ENCODE results near the gene CFAP100. TPM values are rescaled to one million over a fixed set of nuclear protein-coding genes. Genes with fewer than 3 reads are reported as not detected.

The CFAP100 gene
- total RNA-seq, 2 experiments from 2014 or later = not detected

- H3K4me3 Mint-ChIP-seq = no peak overlapping the region
- peaks cover 3% of the 10 kb centered on the region for H3K4me1 Mint-ChIP-seq (ENCODE audit: low read depth)
- ChIA-PET POLR2A (no interaction called here), CTCF (no interaction called here)
- H3K36me3 Mint-ChIP-seq = no peaks in the 10 kb centered on the region
- no peak for DNase-seq
- peaks cover 53% of the 10 kb centered on the region for H3K27me3 Mint-ChIP-seq
- no peak overlapping the region for H3K27ac Mint-ChIP-seq
- intact Hi-C loops (cut with micrococcal nuclease) = no loop called here
- H3K9me3 Mint-ChIP-seq = no peaks in the 10 kb centered on the region
Measured at GRCh38 chr3:126390201-126390600, 4.5 kb upstream of the CFAP100 start.

DNA sequence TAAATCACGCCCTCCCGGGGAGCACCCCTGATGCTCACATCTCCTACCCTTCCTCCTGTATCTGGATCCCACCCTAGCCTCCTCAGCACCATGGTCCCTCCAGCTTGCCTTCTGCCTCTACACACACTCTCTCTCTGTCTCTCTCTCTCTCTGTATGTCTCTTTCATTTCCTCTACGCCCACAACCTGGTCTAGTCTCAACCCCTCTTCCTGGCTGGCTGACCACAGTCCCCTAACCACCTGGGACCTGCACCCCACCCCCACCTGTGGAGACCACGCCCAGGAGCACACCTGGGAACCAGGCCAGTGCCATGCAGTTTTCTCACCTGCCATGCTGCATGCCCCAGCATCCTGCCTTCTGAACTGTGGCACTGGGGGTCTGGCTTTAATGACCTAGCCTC, 4.0 kb upstream of the CFAP100 start:
- POLR2A ChIA-PET = no interaction called here
- H3K4me3 Mint-ChIP-seq = no peak overlapping the region
- no peak for DNase-seq
- no peaks in the 10 kb centered on the region for H3K36me3 Mint-ChIP-seq
- H3K9me3 Mint-ChIP-seq = no peaks in the 10 kb centered on the region
- peaks cover 3% of the 10 kb centered on the region for H3K4me1 Mint-ChIP-seq (ENCODE audit: low read depth)
- H3K27me3 Mint-ChIP-seq = peaks cover 55% of the 10 kb centered on the region
- intact Hi-C loops (cut with micrococcal nuclease) = no loop called here
- CTCF ChIA-PET = no interaction called here
- no peak overlapping the region for H3K27ac Mint-ChIP-seq

- intact Hi-C loops (cut with micrococcal nuclease) = no loop called here
- CTCF ChIA-PET = interaction anchor here (1.4 kb wide), 1 partner anchor 463 kb away, joined by 5 read pairs; no protein-coding TSS in a partner anchor
- H3K4me3 Mint-ChIP-seq = no peak overlapping the region
Measured at GRCh38 chr3:126391631-126392030, 3.1 kb upstream of the CFAP100 start.

GRCh38 chr3:126392246-126392645, 2.5 kb upstream of the CFAP100 start:
- intact Hi-C loops (cut with micrococcal nuclease) = no loop called here
- Mint-ChIP-seq H3K4me1 (ENCODE audit: low read depth) (peaks cover 3% of the 10 kb centered on the region), H3K4me3 (no peak overlapping the region), H3K36me3 (no peaks in the 10 kb centered on the region), H3K9me3 (no peaks in the 10 kb centered on the region), H3K27ac (no peak overlapping the region), H3K27me3 (peaks cover 54% of the 10 kb centered on the region)
- no peak for DNase-seq
- POLR2A ChIA-PET = no interaction called here
- CTCF ChIA-PET = interaction anchor here (0.9 to 1.4 kb wide), 2 partner anchors 50 to 463 kb away, joined by 3 to 5 read pairs; no protein-coding TSS in a partner anchor

More at GRCh38 chr3:126391631-126392030, 3.1 kb upstream of the CFAP100 start:
- DNase-seq = no peak
- Mint-ChIP-seq H3K27ac (no peak overlapping the region), H3K9me3 (no peaks in the 10 kb centered on the region), H3K36me3 (no peaks in the 10 kb centered on the region), H3K4me1 (ENCODE audit: low read depth) (peaks cover 3% of the 10 kb centered on the region), H3K27me3 (peaks cover 55% of the 10 kb centered on the region)
- POLR2A ChIA-PET = no interaction called here

DNA sequence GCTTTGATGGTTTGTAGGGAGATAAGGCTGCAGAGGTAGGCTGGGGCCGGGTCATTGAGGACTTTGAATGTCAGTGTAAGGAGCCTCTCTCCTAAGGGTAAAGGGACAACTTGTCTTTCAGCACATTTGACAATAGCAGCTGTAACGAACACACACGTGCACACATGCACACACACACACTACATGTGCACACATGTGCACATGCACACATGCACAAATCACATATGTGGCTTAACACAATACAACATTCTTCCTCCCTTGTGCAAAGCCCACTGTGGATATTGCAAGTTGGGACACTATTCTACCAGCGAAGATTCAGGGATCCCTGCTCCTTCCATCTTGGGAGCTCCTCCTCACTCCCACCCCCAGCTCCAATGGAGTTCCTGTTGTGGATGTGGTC, 1.1 kb upstream of the CFAP100 start:
- no peaks in the 10 kb centered on the region for H3K36me3 Mint-ChIP-seq
- intact Hi-C loops (cut with micrococcal nuclease) = no loop called here
- H3K4me3 Mint-ChIP-seq = no peak overlapping the region
- peaks cover 48% of the 10 kb centered on the region for H3K27me3 Mint-ChIP-seq
- CTCF ChIA-PET = interaction anchor here (0.6 to 1.6 kb wide), 2 partner anchors 34 to 260 kb away, joined by 3 read pairs; no protein-coding TSS in a partner anchor
- no peak overlapping the region for H3K27ac Mint-ChIP-seq
- H3K9me3 Mint-ChIP-seq = no peaks in the 10 kb centered on the region
- POLR2A ChIA-PET = no interaction called here
- DNase-seq = no peak
- H3K4me1 Mint-ChIP-seq (ENCODE audit: low read depth) = peaks cover 3% of the 10 kb centered on the region

DNA sequence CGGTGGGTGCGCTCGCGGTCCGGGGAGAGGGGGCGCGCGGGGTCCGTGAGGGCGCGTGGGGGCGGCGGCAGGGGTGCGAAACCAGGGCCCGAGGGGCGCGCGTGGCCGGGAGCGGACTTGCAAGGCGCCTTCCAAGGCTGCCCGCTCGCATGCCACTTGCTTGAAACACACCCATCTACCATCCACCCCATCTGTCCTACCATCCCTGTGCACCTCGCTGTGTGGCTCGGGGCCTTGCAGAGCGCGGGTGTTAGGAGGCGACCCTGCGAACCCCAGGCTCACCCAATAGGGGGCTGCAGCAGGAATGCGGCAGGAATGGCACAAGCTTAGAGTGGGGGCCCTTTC, 240 bp downstream of the CFAP100 start:
- Mint-ChIP-seq H3K36me3 (no peaks in the 10 kb centered on the region), H3K27ac (no peak overlapping the region), H3K9me3 (no peaks in the 10 kb centered on the region), H3K4me1 (ENCODE audit: low read depth) (no peaks in the 10 kb centered on the region), H3K4me3 (no peak overlapping the region), H3K27me3 (peaks cover 40% of the 10 kb centered on the region)
- DNase-seq = no peak
- intact Hi-C loops (cut with micrococcal nuclease) = no loop called here
- ChIA-PET POLR2A (no interaction called here), CTCF (no interaction called here)

DNA sequence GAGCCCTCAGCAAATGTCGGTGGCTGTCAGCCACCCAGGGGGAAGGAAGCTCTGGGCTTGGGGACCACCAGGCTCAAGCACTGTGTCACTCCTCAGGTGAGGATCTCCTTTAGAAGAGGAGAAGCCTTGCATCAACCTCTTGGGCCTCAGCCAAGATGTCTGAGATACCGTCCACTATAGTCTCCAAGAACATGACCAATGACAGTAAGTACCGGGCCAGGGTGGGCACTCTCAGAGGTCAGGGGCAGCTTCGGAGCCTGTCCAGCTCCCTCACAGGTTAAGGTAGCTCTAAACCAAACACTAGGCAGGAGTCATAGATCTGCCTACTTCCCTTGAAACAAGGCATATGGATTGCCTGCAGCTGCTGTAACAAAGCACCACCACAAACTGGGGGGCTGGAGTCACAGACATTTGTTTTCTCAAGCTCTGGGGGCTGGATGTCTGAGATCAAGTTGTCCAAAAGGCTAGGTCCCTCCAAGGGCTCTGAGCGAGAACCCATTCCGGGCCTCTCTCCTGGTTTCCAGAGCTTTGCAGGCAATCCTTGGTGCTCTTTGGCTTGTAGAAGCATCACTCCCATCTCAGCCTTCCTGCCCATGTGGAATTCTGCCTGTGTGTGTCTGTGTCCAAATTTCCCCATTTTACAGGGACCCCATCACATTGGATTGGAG, 1.3 kb downstream of the CFAP100 start:
- Mint-ChIP-seq H3K27me3 (peaks cover 35% of the 10 kb centered on the region), H3K4me1 (ENCODE audit: low read depth) (no peaks in the 10 kb centered on the region), H3K27ac (no peak overlapping the region), H3K4me3 (no peak overlapping the region), H3K36me3 (no peaks in the 10 kb centered on the region), H3K9me3 (no peaks in the 10 kb centered on the region)
- intact Hi-C loops (cut with micrococcal nuclease) = no loop called here
- CTCF ChIA-PET = no interaction called here
- POLR2A ChIA-PET = no interaction called here
- DNase-seq = no peak

DNA sequence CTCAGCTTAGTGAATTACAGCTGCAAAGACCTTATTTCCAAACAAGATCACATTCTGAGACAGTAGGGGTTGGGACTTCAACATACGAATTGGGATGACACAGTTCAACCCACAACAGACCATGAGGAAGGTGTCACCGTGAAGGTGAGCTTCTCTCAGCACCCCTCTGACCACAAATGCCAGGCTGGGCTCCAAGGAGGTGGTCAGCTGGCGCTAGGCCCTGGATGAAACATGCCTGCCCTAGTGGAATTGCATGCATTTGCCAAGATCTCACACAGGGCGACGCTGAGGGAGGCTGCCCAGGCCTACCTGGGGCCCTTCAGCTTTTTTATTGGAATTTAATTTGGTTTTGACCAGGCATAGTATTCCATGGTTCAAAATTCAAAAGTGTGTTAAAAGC, 1.8 kb downstream of the CFAP100 start:
- ChIA-PET POLR2A (no interaction called here), CTCF (interaction anchor here (0.7 kb wide), 1 partner anchor 263 kb away, joined by 3 read pairs; no protein-coding TSS in a partner anchor)

DNA sequence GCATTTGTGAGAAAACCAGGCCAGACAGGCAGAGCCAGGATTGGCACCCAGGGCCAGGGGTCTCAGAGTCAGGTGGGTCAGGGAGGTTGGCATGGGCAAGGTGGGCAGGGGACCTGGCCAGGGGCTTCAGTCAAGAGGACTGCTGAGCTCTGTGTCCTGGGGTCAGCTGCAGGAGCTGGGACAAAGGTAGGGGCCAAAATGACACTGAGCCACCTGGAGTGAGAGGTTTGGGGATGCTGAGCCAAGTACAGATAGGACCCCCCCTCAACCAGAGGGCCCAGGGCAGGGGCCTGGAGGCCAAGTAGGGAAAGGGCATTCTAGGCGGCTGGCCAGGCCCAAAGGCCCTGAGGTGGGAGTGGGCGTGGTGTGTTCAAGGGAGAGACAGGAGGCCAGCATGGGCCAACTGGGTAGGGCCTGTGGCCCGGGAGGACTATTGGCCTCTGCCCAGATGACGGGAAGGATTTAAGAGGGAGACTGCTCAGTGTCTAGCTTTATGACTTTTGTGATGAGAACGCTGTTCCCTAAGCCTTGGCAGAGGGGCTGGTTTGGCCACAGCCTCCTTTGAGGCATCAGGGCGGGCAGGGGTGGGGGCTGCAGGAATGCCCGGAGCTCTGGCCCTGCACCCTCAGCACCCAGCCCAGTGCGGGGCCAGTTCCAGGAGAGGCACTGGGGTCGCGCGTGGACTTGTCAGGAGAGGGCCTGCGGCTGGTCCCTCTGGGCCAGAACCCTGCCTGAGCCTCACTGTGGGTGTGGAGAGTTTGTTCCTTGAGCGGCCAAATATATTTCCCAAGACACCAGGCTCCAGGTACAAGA, 3.1 kb downstream of the CFAP100 start:
- Mint-ChIP-seq H3K27ac (no peak overlapping the region), H3K9me3 (no peaks in the 10 kb centered on the region), H3K4me1 (ENCODE audit: low read depth) (no peaks in the 10 kb centered on the region), H3K36me3 (no peaks in the 10 kb centered on the region), H3K4me3 (no peak overlapping the region), H3K27me3 (peaks cover 27% of the 10 kb centered on the region)
- POLR2A ChIA-PET = no interaction called here
- CTCF ChIA-PET = no interaction called here
- no peak for DNase-seq
- intact Hi-C loops (cut with micrococcal nuclease) = no loop called here

More for the DNA sequence above, 1.8 kb downstream of the CFAP100 start:
- H3K27ac Mint-ChIP-seq = no peak overlapping the region
- H3K4me1 Mint-ChIP-seq (ENCODE audit: low read depth) = no peaks in the 10 kb centered on the region
- H3K9me3 Mint-ChIP-seq = no peaks in the 10 kb centered on the region
- H3K27me3 Mint-ChIP-seq = peaks cover 32% of the 10 kb centered on the region
- intact Hi-C loops (cut with micrococcal nuclease) = no loop called here
- no peak overlapping the region for H3K4me3 Mint-ChIP-seq
- no peaks in the 10 kb centered on the region for H3K36me3 Mint-ChIP-seq
- DNase-seq = no peak

- Mint-ChIP-seq H3K27ac (no peak overlapping the region), H3K4me1 (ENCODE audit: low read depth) (no peaks in the 10 kb centered on the region), H3K36me3 (no peaks in the 10 kb centered on the region), H3K9me3 (no peaks in the 10 kb centered on the region), H3K27me3 (peaks cover 21% of the 10 kb centered on the region), H3K4me3 (no peak overlapping the region)
- no peak for DNase-seq
- ChIA-PET POLR2A (no interaction called here), CTCF (no interaction called here)
- intact Hi-C loops (cut with micrococcal nuclease) = no loop called here
Measured at GRCh38 chr3:126398423-126399350, 4.0 kb downstream of the CFAP100 start.

DNA sequence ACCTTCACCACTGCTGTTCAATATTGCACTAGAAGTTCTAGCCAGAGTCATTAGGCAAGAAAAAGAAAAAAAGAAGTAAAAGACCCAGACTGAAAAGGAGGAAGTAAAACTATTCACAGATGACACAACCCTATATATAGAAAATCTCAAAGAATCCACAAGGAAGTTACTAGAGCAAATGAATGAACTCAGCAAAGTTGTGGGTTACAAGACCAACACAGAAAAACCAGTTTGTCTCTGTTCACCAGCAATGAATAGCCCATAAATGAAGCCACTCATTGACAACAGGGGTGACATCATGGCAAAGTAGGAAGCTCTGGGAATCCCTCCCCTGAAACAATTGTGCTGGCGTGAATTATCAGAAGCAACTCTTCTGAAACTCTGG, 4.6 kb downstream of the CFAP100 start:
- Mint-ChIP-seq H3K36me3 (no peaks in the 10 kb centered on the region), H3K4me3 (no peak overlapping the region), H3K4me1 (ENCODE audit: low read depth) (no peaks in the 10 kb centered on the region), H3K9me3 (no peaks in the 10 kb centered on the region), H3K27ac (no peak overlapping the region), H3K27me3 (peaks cover 17% of the 10 kb centered on the region)
- DNase-seq = no peak
- intact Hi-C loops (cut with micrococcal nuclease) = no loop called here
- ChIA-PET CTCF (no interaction called here), POLR2A (no interaction called here)

- no peaks in the 10 kb centered on the region for H3K36me3 Mint-ChIP-seq
- POLR2A ChIA-PET = no interaction called here
- no peak for DNase-seq
- no peak overlapping the region for H3K27ac Mint-ChIP-seq
- no peak overlapping the region for H3K4me3 Mint-ChIP-seq
- CTCF ChIA-PET = no interaction called here
- peaks cover 15% of the 10 kb centered on the region for H3K27me3 Mint-ChIP-seq
- intact Hi-C loops (cut with micrococcal nuclease) = no loop called here
- H3K4me1 Mint-ChIP-seq (ENCODE audit: low read depth) = no peaks in the 10 kb centered on the region
- H3K9me3 Mint-ChIP-seq = no peaks in the 10 kb centered on the region
Measured at GRCh38 chr3:126399756-126400155, 5.0 kb downstream of the CFAP100 start.

All from activated CD4-positive, alpha-beta memory T cell treated with anti-CD3 and anti-CD28 coated beads for 36 hours (primary cell).